Measurements from ENCODE around the gene CPTP. TPM values are rescaled to one million over a fixed set of nuclear protein-coding genes. Genes with fewer than 3 reads are reported as not detected.
A peak's percentile ranks its signal among the peaks of the same experiment; 100 is the strongest.

The CPTP gene
- total and polyA plus RNA-seq, 2 of the 13 experiments (the other 11 are each of a cell fraction or from before 2014, with no cell fraction given), result 5.5 to 9.3 TPM

DNA sequence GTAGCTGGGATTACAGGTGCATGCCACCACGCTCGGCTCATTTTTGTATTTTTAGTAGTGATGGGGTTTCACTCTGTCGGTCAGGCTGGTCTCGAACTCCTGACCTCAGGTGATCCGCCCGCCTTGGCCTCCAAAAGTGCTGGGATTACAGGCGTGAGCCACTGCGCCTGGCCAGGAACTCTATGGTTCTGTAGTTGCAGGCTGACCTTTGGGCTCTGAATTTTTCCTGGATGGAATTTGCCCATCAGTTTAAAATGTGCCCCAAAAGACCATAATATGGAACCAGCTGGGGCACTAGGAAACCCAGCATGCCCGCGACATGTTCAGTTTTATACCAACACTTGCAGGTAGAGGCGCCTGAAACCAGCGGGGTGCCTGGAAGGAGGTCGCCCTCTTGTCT, 46.0 kb upstream of the CPTP start:
- Histone ChIP-seq H3K79me2 (ENCODE audit: insufficient read depth, low read length) (no peaks in the 10 kb centered on the region), H3K27ac (ENCODE audit: extremely low read length, insufficient read depth, low read length) (no peak overlapping the region), H3K36me3 (replicated peaks in 1 of 2; ENCODE audit: control insufficient read depth in 1 of 2, insufficient read depth in 2 of 2, low read length in 2 of 2) (no peaks in the 10 kb centered on the region), H3K9ac (ENCODE audit: insufficient read depth, low read depth, low read length) (no peak overlapping the region), H3K27me3 (ENCODE audit: control insufficient read depth in 1 of 2, insufficient read depth in 2 of 2, low read length in 2 of 2) (no peaks in the 10 kb centered on the region), H4K20me1 (ENCODE audit: insufficient read depth, low read length) (no peaks in the 10 kb centered on the region), H3K9me3 (ENCODE audit: low read length) (no peaks in the 10 kb centered on the region), H3K4me3 (replicated peaks in 1 of 3; ENCODE audit: insufficient read depth in 1 of 3, low read depth in 2 of 3, low read length in 3 of 3) (no peak overlapping the region), H3K4me1 (ENCODE audit: insufficient read depth, low read length) (peaks cover 56% of the 10 kb centered on the region), H2AFZ (ENCODE audit: low read length) (no peak overlapping the region), H3K4me2 (ENCODE audit: low read depth, low read length) (no peak overlapping the region)
- BruUV-seq (replicated peaks), result no TSS peak
- intact Hi-C loops (cut with micrococcal nuclease; ENCODE audit: unreplicated experiment) (no loop called here), in situ Hi-C loops (cut with HindIII; ENCODE audit: extremely low pct_ligation_motif_present, low pct_unique_long_range_greater_than_20kb) (no loop called here)
- CTCF ChIA-PET (ENCODE audit: low intra/inter-chr PET ratio, low total read pairs), result no interaction called here
- DNase-seq (ENCODE audit: low spot score) (no peak), ATAC-seq (no peak), FAIRE-seq (no peak)
- WGBS (ENCODE audit: low lambda C conversion rate), result 86% methylated on average over 13 of the region's 13 CpGs
- POLR2A ChIA-PET, result no interaction called here
- no peak for TF ChIP-seq HHEX (CRISPR knock-in tag; IDR thresholded peaks at IDR 0.05)
- no peak for TF ChIP-seq SRSF9 (IDR thresholded peaks at IDR 0.05; ENCODE audit: borderline replicate concordance, insufficient read depth, low read depth, low read length, poor library complexity, severe bottlenecking)
- no peak for TF ChIP-seq AKAP8 (CRISPR knock-in tag; IDR thresholded peaks at IDR 0.05)
- TF ChIP-seq THAP9 (CRISPR knock-in tag; IDR thresholded peaks at IDR 0.05; ENCODE audit: borderline replicate concordance), result no peak
- TF ChIP-seq EEA1 (CRISPR knock-in tag; IDR thresholded peaks at IDR 0.05; ENCODE audit: borderline replicate concordance), result no peak
- TF ChIP-seq MTF2 (CRISPR knock-in tag; IDR thresholded peaks at IDR 0.05; ENCODE audit: borderline replicate concordance), result no peak
- peak; percentile 86 for TF ChIP-seq ZNF574 (CRISPR knock-in tag; IDR thresholded peaks at IDR 0.05)
- TF ChIP-seq, protein P1, sequence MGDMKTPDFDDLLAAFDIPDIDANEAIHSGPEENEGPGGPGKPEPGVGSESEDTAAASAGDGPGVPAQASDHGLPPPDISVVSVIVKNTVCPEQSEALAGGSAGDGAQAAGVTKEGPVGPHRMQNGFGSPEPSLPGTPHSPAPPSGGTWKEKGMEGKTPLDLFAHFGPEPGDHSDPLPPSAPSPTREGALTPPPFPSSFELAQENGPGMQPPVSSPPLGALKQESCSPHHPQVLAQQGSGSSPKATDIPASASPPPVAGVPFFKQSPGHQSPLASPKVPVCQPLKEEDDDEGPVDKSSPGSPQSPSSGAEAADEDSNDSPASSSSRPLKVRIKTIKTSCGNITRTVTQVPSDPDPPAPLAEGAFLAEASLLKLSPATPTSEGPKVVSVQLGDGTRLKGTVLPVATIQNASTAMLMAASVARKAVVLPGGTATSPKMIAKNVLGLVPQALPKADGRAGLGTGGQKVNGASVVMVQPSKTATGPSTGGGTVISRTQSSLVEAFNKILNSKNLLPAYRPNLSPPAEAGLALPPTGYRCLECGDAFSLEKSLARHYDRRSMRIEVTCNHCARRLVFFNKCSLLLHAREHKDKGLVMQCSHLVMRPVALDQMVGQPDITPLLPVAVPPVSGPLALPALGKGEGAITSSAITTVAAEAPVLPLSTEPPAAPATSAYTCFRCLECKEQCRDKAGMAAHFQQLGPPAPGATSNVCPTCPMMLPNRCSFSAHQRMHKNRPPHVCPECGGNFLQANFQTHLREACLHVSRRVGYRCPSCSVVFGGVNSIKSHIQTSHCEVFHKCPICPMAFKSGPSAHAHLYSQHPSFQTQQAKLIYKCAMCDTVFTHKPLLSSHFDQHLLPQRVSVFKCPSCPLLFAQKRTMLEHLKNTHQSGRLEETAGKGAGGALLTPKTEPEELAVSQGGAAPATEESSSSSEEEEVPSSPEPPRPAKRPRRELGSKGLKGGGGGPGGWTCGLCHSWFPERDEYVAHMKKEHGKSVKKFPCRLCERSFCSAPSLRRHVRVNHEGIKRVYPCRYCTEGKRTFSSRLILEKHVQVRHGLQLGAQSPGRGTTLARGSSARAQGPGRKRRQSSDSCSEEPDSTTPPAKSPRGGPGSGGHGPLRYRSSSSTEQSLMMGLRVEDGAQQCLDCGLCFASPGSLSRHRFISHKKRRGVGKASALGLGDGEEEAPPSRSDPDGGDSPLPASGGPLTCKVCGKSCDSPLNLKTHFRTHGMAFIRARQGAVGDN (CRISPR knock-in tag; IDR thresholded peaks at IDR 0.05), result no peak; the same call in 1 of the 2 replicates
- no peak for TF ChIP-seq ATF5 (CRISPR knock-in tag; IDR thresholded peaks at IDR 0.05; ENCODE audit: low read depth)
- no peak for TF ChIP-seq GABPB1 (CRISPR knock-in tag; IDR thresholded peaks at IDR 0.05)
- TF ChIP-seq ZNF234 (CRISPR knock-in tag; conservative IDR thresholded peaks at IDR 0.05), result no peak
